H1 (cell line): ENCODE data around the gene ZNF2. TPM values are rescaled to one million over a fixed set of nuclear protein-coding genes. Genes with fewer than 3 reads are reported as not detected.

Experiments
- JUND ChIP-seq: IDR thresholded peaks from 2 replicates; pipeline ENCODE4 v1.6.1; 2011; ENCODE audit warnings: mild to moderate bottlenecking, improper control_type of control experiment, low read length
- NANOG ChIP-seq: IDR thresholded peaks from 2 replicates; pipeline ENCODE4 v1.6.1; 2011; ENCODE audit warnings: low read length, low read depth, mild to moderate bottlenecking, inconsistent platforms; ENCODE audit not compliant: insufficient read depth, poor library complexity, severe bottlenecking
- RAD21 ChIP-seq, 2 experiments: IDR thresholded peaks in 1 of 2; conservative IDR thresholded peaks in 1 of 2; 2 replicates each; pipeline ENCODE4 v1.6.1; 2011; ENCODE audit warnings: low read depth in 2 of 2, low read length in 2 of 2, improper control_type of control experiment in 1 of 2, inconsistent platforms in 1 of 2, mild to moderate bottlenecking in 1 of 2, moderate library complexity in 1 of 2
- SIN3A ChIP-seq, 2 experiments: IDR thresholded peaks in 1 of 2; conservative IDR thresholded peaks in 1 of 2; 2 replicates each; pipeline ENCODE4 v1.6.1; 2011 to 2012; ENCODE audit warnings: low read length in 2 of 2, improper control_type of control experiment in 1 of 2, low read depth in 1 of 2, mild to moderate bottlenecking in 1 of 2
- polyA plus RNA-seq, 7 experiments: library from polyadenylated mRNA; depleted of rRNA in 3 of 7; stranded (reverse) in 5 of 7; unstranded in 2 of 7; fragments of >200 nt in 5 of 7; fragments of 200-250 nt in 2 of 7; gene quantifications; 1 replicate in 5 of 7; 2 replicates in 1 of 7; 4 replicates in 1 of 7; pipeline versions ENCODE4 v1.2.1 to v1.2.3, GENCODE V29; 2011 to 2013; ENCODE audit warnings: missing spikeins in 2 of 7, mixed read lengths in 2 of 7
- total RNA-seq: library from RNA; stranded (reverse); fragmentation: NEBNext Ultra II Directional; extraction: Animal tissue kit (Norgen Biotek cat#: 25700); gene quantifications from 2 replicates; pipeline ENCODE4 v1.2.1, GENCODE V29; 2021

Gene ZNF2
- total and polyA plus RNA-seq, 2 of the 8 experiments (the other 6 are each of a cell fraction or from before 2014, with no cell fraction given), result 1.3 to 3.0 TPM

DNA sequence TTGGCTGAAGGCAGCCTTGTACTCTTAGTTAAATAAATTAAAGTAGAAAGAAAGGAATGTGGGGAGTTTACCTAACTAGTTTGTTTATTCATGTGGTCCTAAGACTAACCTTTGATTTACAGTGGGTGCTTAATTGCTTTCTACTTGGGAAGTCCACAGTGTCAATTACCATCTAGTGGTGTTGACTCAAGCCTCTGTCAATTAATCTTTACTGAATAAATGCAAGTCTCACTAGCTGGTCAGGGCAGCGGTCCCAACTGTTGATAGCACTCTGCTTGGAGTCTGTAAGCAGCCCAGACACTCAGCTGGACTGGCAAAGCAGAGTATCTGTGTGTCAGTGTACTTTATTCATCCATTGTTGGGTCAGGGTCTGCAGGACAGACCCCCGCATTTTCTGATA, 21.8 kb upstream of the ZNF2 start (continued):
- TF ChIP-seq SIN3A (conservative IDR thresholded peaks at IDR 0.05 in 1 of 2, IDR thresholded peaks at IDR 0.05 in 1 of 2; ENCODE audit: low read depth in 1 of 2, low read length in 2 of 2) (no peak), JUND (no peak), NANOG (no peak), RAD21 (IDR thresholded peaks at IDR 0.05 in 1 of 2, conservative IDR thresholded peaks at IDR 0.05 in 1 of 2; ENCODE audit: low read depth in 2 of 2, low read length in 2 of 2) (no peak)
